HEK293 (cell line): Measurements from ENCODE around the gene IFIT5.

Experiments used
- CTCF ChIA-PET: fragments of 350-600 bp; formaldehyde crosslinking; extraction: SDS; loops from one replicate; lab custom pipeline; 2021; ENCODE audit warnings: antibody characterized with exemption; lab: Yijun Ruan, JAX
- POLR2A ChIA-PET: fragments of 300-600 bp; formaldehyde crosslinking; extraction: SDS; loops from one replicate; lab custom pipeline; 2020; ENCODE audit warnings: antibody characterized with exemption, inconsistent platforms; lab: Yijun Ruan, JAX
- H3K27ac ChIP-seq: fragments of 200-500 bp; sonication (Bioruptor generic); 2 replicates; pipeline ENCODE4 v1.5.1; 2014; ENCODE audit warnings: low read depth, low read length, control low read depth, inconsistent platforms; ENCODE audit errors: extremely low read depth
- H3K36me3 ChIP-seq, 2 experiments: fragments of 200-500 bp in 1 of 2; sonication (Bioruptor generic) in 1 of 2; 1 replicate in 1 of 2; 2 replicates in 1 of 2; pipeline ENCODE4 v1.5.1; 2014 to 2017; ENCODE audit warnings: inconsistent platforms in 2 of 2, low read length in 2 of 2; ENCODE audit not compliant: control insufficient read depth in 2 of 2, insufficient read depth in 1 of 2
- H3K4me1 ChIP-seq: fragments of 200-500 bp; sonication (Bioruptor generic); 2 replicates; pipeline ENCODE4 v1.5.1; 2014; ENCODE audit warnings: mild to moderate bottlenecking, low read length, inconsistent platforms; ENCODE audit not compliant: control insufficient read depth, insufficient read depth
- H3K4me3 ChIP-seq: 2 replicates; pipeline ENCODE4 v1.5.1; 2011; ENCODE audit warnings: low read depth, mild to moderate bottlenecking, control low read depth, low read length, moderate library complexity
- H3K9me3 ChIP-seq: fragments of 200-500 bp; sonication (Bioruptor generic); 2 replicates; pipeline ENCODE4 v1.5.1; 2014; ENCODE audit warnings: low read depth, low read length, inconsistent platforms; ENCODE audit not compliant: control insufficient read depth, insufficient read depth
- HOXD13 ChIP-seq: sonication (generic); formaldehyde crosslinking; IDR thresholded peaks from 2 replicates; pipeline ENCODE4 v1.8.0; 2022; ENCODE audit warnings: missing genetic modification reagents, borderline replicate concordance
- KLF9 ChIP-seq: fragments of 450-650 bp; formaldehyde crosslinking; IDR thresholded peaks from 2 replicates; pipeline ENCODE4 v1.5.1; 2016; ENCODE audit warnings: missing biosample characterization, missing genetic modification characterization, low read depth
- PRDM1 ChIP-seq: fragments of 450-650 bp; formaldehyde crosslinking; IDR thresholded peaks from 2 replicates; pipeline ENCODE4; 2016; ENCODE audit warnings: missing biosample characterization, missing genetic modification characterization
- SALL2 ChIP-seq: fragments of 450-650 bp; formaldehyde crosslinking; IDR thresholded peaks from 2 replicates; pipeline ENCODE4 v1.5.0; 2017; ENCODE audit warnings: missing biosample characterization, mild to moderate bottlenecking, missing genetic modification characterization, borderline replicate concordance
- SCRT1 ChIP-seq: fragments of 450-650 bp; formaldehyde crosslinking; IDR thresholded peaks from 2 replicates; pipeline ENCODE4 v1.5.1; 2016; ENCODE audit warnings: missing biosample characterization, missing genetic modification characterization, borderline replicate concordance
- ZBTB17 ChIP-seq: fragments of 450-650 bp; formaldehyde crosslinking; IDR thresholded peaks from 2 replicates; pipeline ENCODE4 v1.5.1; 2016; ENCODE audit warnings: missing biosample characterization, missing genetic modification characterization
- ZBTB20 ChIP-seq: fragments of 450-650 bp; formaldehyde crosslinking; IDR thresholded peaks from 2 replicates; pipeline ENCODE4 v1.5.1; 2016; ENCODE audit warnings: missing biosample characterization, missing genetic modification characterization
- ZEB2 ChIP-seq: fragments of 450-650 bp; formaldehyde crosslinking; IDR thresholded peaks from 2 replicates; pipeline ENCODE4 v1.5.1; 2016; ENCODE audit warnings: missing biosample characterization, missing genetic modification characterization
- ZFP3 ChIP-seq: fragments of 450-650 bp; formaldehyde crosslinking; IDR thresholded peaks from 2 replicates; pipeline ENCODE4 v1.5.1; 2016; ENCODE audit warnings: low read depth, missing biosample characterization, missing genetic modification characterization
- ZNF221 ChIP-seq: fragments of 450-650 bp; formaldehyde crosslinking; IDR thresholded peaks from 2 replicates; pipeline ENCODE4 v1.5.1; 2017; ENCODE audit warnings: missing biosample characterization, missing genetic modification characterization, borderline replicate concordance
- ZNF366 ChIP-seq: fragments of 450-650 bp; formaldehyde crosslinking; conservative IDR thresholded peaks from 2 replicates; pipeline ENCODE4 v1.5.1; 2016; ENCODE audit warnings: missing biosample characterization, missing genetic modification characterization
- ZNF654 ChIP-seq: fragments of 450-650 bp; formaldehyde crosslinking; IDR thresholded peaks from 2 replicates; pipeline ENCODE4 v1.5.1; 2016; ENCODE audit warnings: low read depth, missing biosample characterization, missing genetic modification characterization
- ZNF660 ChIP-seq: fragments of 450-650 bp; IDR thresholded peaks from 2 replicates; pipeline ENCODE4 v1.5.1; 2018; ENCODE audit warnings: missing biosample characterization, mild to moderate bottlenecking, missing genetic modification characterization
- ZNF76 ChIP-seq: fragments of 450-650 bp; formaldehyde crosslinking; IDR thresholded peaks from 2 replicates; pipeline ENCODE4; 2016; ENCODE audit warnings: low read depth, missing biosample characterization, missing genetic modification characterization, borderline replicate concordance
- ZNF768 ChIP-seq: fragments of 450-650 bp; formaldehyde crosslinking; IDR thresholded peaks from 2 replicates; pipeline ENCODE4 v1.5.1; 2018; ENCODE audit warnings: missing biosample characterization, mild to moderate bottlenecking, missing genetic modification characterization
- ZNF792 ChIP-seq: fragments of 450-650 bp; formaldehyde crosslinking; IDR thresholded peaks from 2 replicates; pipeline ENCODE4 v1.5.1; 2016; ENCODE audit warnings: missing biosample characterization, missing genetic modification characterization
- TF ChIP-seq, protein P1 (sequence below): fragments of 450-650 bp; formaldehyde crosslinking; IDR thresholded peaks from 2 replicates; pipeline ENCODE4 v1.5.1; 2016; ENCODE audit warnings: missing biosample characterization, missing genetic modification characterization
- TF ChIP-seq, protein P2 (sequence below): fragments of 450-650 bp; formaldehyde crosslinking; IDR thresholded peaks from 2 replicates; pipeline ENCODE4 v1.5.1; 2016; ENCODE audit warnings: missing biosample characterization, missing genetic modification characterization
- TF ChIP-seq, protein P3 (sequence below): fragments of 450-650 bp; formaldehyde crosslinking; IDR thresholded peaks from 2 replicates; pipeline ENCODE4 v1.5.1; 2017; ENCODE audit warnings: missing biosample characterization, missing genetic modification characterization
- TF ChIP-seq, protein P4 (sequence below): fragments of 450-650 bp; formaldehyde crosslinking; IDR thresholded peaks from 2 replicates; pipeline ENCODE4 v1.5.1; 2016; ENCODE audit warnings: missing biosample characterization, missing genetic modification characterization

Gene IFIT5

DNA sequence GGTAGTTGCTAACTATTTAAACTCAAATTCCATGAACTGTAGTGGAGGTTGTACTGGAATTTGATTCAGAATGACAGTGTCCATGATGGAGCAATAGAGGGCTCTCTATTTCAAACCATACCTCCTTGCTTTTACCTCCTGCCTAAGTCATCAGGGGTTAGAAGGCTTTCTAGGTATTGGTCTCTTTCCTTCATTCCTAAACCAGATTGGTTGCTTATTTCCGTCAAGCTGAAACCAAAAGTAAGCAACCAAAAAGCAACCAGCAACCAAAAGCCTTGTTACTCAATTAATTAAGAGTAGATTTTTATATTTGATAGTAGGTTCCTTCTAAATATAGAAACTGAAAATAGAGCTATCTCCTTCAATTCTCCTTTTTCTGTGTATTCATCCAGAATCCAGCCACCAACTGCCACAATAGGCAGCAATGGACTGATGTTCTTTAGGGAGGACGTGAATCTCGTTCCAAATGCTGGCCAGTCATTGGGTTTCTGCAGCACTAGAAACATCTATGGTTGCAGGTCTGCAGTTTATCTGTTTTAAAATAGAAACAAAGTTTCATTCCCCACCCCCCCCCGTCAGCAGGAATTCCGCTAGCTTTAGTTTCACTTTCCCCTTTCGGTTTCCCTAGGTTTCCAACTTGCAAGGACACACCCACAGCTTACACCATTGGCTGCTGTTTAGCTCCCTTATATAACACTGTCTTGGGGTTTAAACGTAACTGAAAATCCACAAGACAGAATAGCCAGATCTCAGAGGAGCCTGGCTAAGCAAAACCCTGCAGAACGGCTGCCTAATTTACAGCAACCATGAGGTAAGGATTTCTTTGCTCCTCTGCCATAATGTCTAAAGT is 22.2 kb upstream of the IFIT5 start, which contains the start of gene IFIT1 (continued):
- TF ChIP-seq HOXD13 (no peak), ZBTB20 (tag by site-specific recombination) (no peak), ZNF654 (tag by site-specific recombination) (0 out of 2 replicates have a peak, but pooled peaks have one; percentile 1), ZNF660 (0 out of 2 replicates have a peak, but pooled peaks have one; percentile 12), ZNF792 (tag by site-specific recombination) (no peak), SCRT1 (tag by site-specific recombination) (no peak; the same call in 1 of the 2 replicates), KLF9 (tag by site-specific recombination) (peak; percentile 52), SALL2 (tag by site-specific recombination) (no peak), ZEB2 (tag by site-specific recombination) (no peak), ZNF366 (tag by site-specific recombination) (0 out of 2 replicates have a peak, but pooled peaks have one; percentile 16)
- TF ChIP-seq, protein P1, sequence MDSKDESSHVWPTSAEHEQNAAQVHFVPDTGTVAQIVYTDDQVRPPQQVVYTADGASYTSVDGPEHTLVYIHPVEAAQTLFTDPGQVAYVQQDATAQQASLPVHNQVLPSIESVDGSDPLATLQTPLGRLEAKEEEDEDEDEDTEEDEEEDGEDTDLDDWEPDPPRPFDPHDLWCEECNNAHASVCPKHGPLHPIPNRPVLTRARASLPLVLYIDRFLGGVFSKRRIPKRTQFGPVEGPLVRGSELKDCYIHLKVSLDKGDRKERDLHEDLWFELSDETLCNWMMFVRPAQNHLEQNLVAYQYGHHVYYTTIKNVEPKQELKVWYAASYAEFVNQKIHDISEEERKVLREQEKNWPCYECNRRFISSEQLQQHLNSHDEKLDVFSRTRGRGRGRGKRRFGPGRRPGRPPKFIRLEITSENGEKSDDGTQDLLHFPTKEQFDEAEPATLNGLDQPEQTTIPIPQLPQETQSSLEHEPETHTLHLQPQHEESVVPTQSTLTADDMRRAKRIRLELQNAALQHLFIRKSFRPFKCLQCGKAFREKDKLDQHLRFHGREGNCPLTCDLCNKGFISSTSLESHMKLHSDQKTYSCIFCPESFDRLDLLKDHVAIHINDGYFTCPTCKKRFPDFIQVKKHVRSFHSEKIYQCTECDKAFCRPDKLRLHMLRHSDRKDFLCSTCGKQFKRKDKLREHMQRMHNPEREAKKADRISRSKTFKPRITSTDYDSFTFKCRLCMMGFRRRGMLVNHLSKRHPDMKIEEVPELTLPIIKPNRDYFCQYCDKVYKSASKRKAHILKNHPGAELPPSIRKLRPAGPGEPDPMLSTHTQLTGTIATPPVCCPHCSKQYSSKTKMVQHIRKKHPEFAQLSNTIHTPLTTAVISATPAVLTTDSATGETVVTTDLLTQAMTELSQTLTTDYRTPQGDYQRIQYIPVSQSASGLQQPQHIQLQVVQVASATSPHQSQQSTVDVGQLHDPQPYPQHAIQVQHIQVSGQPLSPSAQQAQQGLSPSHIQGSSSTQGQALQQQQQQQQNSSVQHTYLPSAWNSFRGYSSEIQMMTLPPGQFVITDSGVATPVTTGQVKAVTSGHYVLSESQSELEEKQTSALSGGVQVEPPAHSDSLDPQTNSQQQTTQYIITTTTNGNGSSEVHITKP (tag by site-specific recombination), result peak; percentile 75
- TF ChIP-seq, protein P2, sequence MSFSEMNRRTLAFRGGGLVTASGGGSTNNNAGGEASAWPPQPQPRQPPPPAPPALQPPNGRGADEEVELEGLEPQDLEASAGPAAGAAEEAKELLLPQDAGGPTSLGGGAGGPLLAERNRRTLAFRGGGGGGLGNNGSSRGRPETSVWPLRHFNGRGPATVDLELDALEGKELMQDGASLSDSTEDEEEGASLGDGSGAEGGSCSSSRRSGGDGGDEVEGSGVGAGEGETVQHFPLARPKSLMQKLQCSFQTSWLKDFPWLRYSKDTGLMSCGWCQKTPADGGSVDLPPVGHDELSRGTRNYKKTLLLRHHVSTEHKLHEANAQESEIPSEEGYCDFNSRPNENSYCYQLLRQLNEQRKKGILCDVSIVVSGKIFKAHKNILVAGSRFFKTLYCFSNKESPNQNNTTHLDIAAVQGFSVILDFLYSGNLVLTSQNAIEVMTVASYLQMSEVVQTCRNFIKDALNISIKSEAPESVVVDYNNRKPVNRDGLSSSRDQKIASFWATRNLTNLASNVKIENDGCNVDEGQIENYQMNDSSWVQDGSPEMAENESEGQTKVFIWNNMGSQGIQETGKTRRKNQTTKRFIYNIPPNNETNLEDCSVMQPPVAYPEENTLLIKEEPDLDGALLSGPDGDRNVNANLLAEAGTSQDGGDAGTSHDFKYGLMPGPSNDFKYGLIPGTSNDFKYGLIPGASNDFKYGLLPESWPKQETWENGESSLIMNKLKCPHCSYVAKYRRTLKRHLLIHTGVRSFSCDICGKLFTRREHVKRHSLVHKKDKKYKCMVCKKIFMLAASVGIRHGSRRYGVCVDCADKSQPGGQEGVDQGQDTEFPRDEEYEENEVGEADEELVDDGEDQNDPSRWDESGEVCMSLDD, result no peak
- TF ChIP-seq, protein P3, sequence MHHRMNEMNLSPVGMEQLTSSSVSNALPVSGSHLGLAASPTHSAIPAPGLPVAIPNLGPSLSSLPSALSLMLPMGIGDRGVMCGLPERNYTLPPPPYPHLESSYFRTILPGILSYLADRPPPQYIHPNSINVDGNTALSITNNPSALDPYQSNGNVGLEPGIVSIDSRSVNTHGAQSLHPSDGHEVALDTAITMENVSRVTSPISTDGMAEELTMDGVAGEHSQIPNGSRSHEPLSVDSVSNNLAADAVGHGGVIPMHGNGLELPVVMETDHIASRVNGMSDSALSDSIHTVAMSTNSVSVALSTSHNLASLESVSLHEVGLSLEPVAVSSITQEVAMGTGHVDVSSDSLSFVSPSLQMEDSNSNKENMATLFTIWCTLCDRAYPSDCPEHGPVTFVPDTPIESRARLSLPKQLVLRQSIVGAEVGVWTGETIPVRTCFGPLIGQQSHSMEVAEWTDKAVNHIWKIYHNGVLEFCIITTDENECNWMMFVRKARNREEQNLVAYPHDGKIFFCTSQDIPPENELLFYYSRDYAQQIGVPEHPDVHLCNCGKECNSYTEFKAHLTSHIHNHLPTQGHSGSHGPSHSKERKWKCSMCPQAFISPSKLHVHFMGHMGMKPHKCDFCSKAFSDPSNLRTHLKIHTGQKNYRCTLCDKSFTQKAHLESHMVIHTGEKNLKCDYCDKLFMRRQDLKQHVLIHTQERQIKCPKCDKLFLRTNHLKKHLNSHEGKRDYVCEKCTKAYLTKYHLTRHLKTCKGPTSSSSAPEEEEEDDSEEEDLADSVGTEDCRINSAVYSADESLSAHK (tag by site-specific recombination), result peak; percentile 89
- TF ChIP-seq, protein P4, sequence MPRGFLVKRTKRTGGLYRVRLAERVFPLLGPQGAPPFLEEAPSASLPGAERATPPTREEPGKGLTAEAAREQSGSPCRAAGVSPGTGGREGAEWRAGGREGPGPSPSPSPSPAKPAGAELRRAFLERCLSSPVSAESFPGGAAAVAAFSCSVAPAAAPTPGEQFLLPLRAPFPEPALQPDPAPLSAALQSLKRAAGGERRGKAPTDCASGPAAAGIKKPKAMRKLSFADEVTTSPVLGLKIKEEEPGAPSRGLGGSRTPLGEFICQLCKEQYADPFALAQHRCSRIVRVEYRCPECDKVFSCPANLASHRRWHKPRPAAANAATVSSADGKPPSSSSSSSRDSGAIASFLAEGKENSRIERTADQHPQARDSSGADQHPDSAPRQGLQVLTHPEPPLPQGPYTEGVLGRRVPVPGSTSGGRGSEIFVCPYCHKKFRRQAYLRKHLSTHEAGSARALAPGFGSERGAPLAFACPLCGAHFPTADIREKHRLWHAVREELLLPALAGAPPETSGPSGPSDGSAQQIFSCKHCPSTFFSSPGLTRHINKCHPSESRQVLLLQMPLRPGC (tag by site-specific recombination), result no peak
- TF ChIP-seq, all 188 proteins: peak for 14

DNA sequence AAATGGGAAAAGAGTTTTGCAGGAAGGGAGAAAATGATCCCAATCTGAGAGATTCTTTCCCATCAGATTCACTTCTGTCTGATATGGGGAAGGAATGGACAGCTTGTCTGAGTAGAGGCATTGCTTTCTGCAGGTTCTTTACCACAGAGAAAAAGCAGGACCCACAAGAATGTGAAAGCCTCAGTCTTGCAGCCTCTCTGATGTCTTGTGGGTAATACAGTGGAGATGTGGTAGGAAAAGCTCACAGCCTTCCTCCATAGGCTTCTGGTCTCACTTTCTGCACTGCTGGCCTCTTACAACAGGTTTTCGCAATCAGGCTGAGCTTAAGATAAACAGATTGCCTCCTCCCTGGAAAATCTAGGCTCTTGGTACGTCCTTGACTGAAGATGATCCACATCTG is 21.4 kb upstream of the IFIT5 start:
- 0 out of 2 replicates have a peak, but pooled peaks cover 4% of the 10 kb centered on the region for H3K4me1 ChIP-seq
- CTCF ChIA-PET, result interaction anchor here (0.6 to 1.7 kb wide), 6 partner anchors 21 to 175 kb away, joined by 3 to 5 read pairs (median 4); partner anchors contain the start of gene IFIT5
- POLR2A ChIA-PET, result interaction anchor here (0.6 to 1.2 kb wide), 3 partner anchors 37 to 251 kb away, joined by 3 to 9 read pairs (median 4); no protein-coding TSS in a partner anchor
- TF ChIP-seq ZNF221 (tag by site-specific recombination), result no peak
- peak; percentile 19; the same call in 1 of the 2 replicates for TF ChIP-seq ZBTB17 (tag by site-specific recombination)
- no peak for TF ChIP-seq ZBTB20 (tag by site-specific recombination)
- TF ChIP-seq PRDM1 (tag by site-specific recombination), result peak; percentile 58
- TF ChIP-seq, protein P1 (tag by site-specific recombination), result peak; percentile 85
- TF ChIP-seq ZNF768 (tag by site-specific recombination), result no peak
- no peak for TF ChIP-seq ZFP3
- TF ChIP-seq ZNF76, result 0 out of 2 replicates have a peak, but pooled peaks have one; percentile 30
- TF ChIP-seq, all 188 proteins: peak for 4
- Histone ChIP-seq H3K27ac (no peak overlapping the region), H3K36me3 (no peaks in the 10 kb centered on the region), H3K4me3 (peak overlapping the region; percentile 4), H3K9me3 (no peaks in the 10 kb centered on the region)
